Colonic mucosa (tissue), 4 donors: Measurements from ENCODE around the gene ERP27. TPM values are rescaled to one million over a fixed set of nuclear protein-coding genes. Genes with fewer than 3 reads are reported as not detected.

ENCODE experiments used
- DNase-seq: peaks from one replicate; pipeline ENCODE4 v3.0.0-alpha.2; 2020
- H3K27ac ChIP-seq: fragments of 200-600 bp; one replicate; pipeline ENCODE4 v1.8.0; 2021
- H3K27me3 ChIP-seq: fragments of 200-600 bp; one replicate; pipeline ENCODE4 v1.8.0; 2021
- H3K36me3 ChIP-seq: fragments of 200-600 bp; one replicate; pipeline ENCODE4 v1.8.0; 2021
- H3K4me1 ChIP-seq: fragments of 200-600 bp; one replicate; pipeline ENCODE4 v1.8.0; 2021; ENCODE audit warnings: mild to moderate bottlenecking
- H3K4me3 ChIP-seq: fragments of 200-600 bp; one replicate; pipeline ENCODE4 v1.8.0; 2021
- H3K9ac ChIP-seq, 2 donors: one replicate each; pipeline ENCODE4 v1.7.0; 2013; ENCODE audit warnings: control low read depth in 2 of 2, low read depth in 2 of 2, low read length in 2 of 2
- H3K9me3 ChIP-seq: fragments of 200-600 bp; one replicate; pipeline ENCODE4 v1.8.0; 2021
- intact Hi-C: fragments of 100-400 bp; cut with DNase I; formaldehyde crosslinking; loops from one replicate; pipeline ENCODE4 v1.14.1; 2022
- total RNA-seq, 2 donors: library from RNA; stranded (reverse); fragmentation: NEBNext Ultra II Directional in 1 of 2; extraction: Animal tissue kit (Norgen Biotek cat#: 25700) in 1 of 2; gene quantifications; one replicate each; pipeline ENCODE4 v1.2.1, GENCODE V29; 2021
- TF ChIP-seq, protein P1 (sequence below): fragments of 200-600 bp; IDR thresholded peaks from one replicate; pipeline ENCODE4 v1.8.0; 2022; ENCODE audit warnings: antibody characterized with exemption, mild to moderate bottlenecking
- donor health status: healthy.
- donor health status: DM: no; HTN: no; CAD: no.
- donor health status: DM: no; HTN: no; CAD: no.

The ERP27 gene
- total RNA-seq, 2 donors from 2014 or later: 0.52 to 2.1 TPM

DNA sequence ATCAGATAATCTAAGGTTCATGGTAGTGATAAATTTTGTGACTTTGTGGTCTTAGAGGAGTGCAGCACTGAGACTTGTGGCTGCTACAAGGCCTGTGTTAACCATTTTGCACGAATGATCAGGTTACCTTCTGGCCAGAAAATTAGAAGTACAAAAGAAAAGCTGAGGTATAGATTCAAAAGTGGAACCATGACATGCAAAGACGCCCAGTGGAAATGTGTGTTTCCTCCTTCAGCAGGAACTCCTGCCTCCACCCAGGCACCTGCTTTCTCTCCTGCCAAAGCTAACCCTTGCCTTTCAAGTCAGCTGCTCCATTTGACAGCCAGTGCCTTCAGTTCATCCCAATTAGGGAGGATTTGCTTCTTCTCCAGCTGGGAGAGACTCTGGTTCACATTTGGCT lies 44.7 kb upstream of the ERP27 start:
- TF ChIP-seq, protein P1, sequence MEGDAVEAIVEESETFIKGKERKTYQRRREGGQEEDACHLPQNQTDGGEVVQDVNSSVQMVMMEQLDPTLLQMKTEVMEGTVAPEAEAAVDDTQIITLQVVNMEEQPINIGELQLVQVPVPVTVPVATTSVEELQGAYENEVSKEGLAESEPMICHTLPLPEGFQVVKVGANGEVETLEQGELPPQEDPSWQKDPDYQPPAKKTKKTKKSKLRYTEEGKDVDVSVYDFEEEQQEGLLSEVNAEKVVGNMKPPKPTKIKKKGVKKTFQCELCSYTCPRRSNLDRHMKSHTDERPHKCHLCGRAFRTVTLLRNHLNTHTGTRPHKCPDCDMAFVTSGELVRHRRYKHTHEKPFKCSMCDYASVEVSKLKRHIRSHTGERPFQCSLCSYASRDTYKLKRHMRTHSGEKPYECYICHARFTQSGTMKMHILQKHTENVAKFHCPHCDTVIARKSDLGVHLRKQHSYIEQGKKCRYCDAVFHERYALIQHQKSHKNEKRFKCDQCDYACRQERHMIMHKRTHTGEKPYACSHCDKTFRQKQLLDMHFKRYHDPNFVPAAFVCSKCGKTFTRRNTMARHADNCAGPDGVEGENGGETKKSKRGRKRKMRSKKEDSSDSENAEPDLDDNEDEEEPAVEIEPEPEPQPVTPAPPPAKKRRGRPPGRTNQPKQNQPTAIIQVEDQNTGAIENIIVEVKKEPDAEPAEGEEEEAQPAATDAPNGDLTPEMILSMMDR: no peak
- DNase-seq: no peak
- intact Hi-C loops: no loop called here
- H3K9me3 ChIP-seq: no peaks in the 10 kb centered on the region
- no peaks in the 10 kb centered on the region for H3K36me3 ChIP-seq
- no peaks in the 10 kb centered on the region for H3K27me3 ChIP-seq
- no peak overlapping the region for H3K4me3 ChIP-seq
- no peak overlapping the region for H3K27ac ChIP-seq
- H3K9ac ChIP-seq: no peak overlapping the region
- no peaks in the 10 kb centered on the region for H3K4me1 ChIP-seq

DNA sequence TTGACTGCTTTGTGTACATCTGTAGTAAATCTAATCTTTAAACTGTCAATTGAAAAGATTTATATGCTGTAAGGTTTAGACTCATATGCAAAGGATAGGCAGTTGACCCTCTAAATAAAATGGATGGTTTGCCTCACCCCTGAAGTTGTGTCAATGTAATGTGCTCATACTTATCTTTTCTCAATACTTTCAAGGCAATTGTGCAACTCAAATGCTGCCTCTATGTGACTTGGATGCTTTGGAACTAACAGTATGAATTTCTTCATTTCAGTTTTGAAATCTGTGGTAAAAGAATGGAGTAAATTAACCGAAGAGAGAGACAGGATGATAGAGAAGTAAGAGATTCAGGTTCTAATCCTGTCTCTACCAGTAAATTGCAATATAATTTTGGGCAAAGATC lies 44.2 kb upstream of the ERP27 start:
- no peak overlapping the region for H3K9ac ChIP-seq
- no peaks in the 10 kb centered on the region for H3K27me3 ChIP-seq
- intact Hi-C loops: no loop called here
- no peak overlapping the region for H3K27ac ChIP-seq
- H3K4me3 ChIP-seq: no peak overlapping the region
- H3K4me1 ChIP-seq: no peaks in the 10 kb centered on the region
- DNase-seq: no peak
- no peaks in the 10 kb centered on the region for H3K9me3 ChIP-seq
- TF ChIP-seq, protein P1: no peak
- H3K36me3 ChIP-seq: no peaks in the 10 kb centered on the region

DNA sequence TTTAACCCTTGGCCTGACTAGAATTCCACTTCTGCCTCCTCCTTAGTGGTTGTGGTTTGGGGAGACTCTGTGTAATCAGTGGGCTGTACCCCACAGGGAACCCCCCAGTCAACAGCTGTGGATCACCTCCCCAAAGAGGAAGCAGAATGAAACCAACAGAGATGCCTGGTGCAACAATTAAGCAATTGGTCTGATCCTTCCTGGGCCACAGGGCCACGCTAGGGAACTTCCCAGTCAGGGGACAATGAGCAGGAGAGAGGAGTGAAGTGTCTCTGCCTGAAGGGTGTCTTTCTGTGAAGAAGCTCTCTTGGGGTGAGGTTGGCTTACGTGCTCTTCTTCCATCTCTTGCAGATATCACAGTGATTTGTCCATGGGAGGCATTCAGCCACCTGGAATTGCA lies 42.7 kb upstream of the ERP27 start:
- TF ChIP-seq, protein P1: no peak
- Histone ChIP-seq H3K4me3 (no peak overlapping the region), H3K9ac (no peak overlapping the region), H3K27ac (no peak overlapping the region), H3K4me1 (no peaks in the 10 kb centered on the region), H3K27me3 (no peaks in the 10 kb centered on the region), H3K36me3 (no peaks in the 10 kb centered on the region), H3K9me3 (no peaks in the 10 kb centered on the region)
- intact Hi-C loops: no loop called here
- no peak for DNase-seq

DNA sequence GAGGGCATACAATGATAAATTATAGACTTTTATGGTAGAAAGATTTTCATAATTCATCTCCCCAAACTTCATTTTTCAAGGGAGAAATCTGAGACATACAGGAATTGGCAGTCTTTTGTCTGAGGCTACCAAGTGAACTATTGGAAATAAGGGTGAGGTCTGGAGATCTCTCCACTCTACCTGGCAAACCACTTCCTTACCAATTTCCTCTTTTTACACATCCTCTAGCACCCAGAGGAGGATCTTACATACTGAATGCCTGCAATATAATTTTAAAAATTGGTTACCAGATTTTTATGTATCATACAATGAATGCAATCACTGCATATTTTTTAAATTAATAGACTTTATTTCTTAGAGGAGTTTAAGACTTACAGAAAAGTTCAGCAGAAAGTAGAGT lies 41.1 kb upstream of the ERP27 start:
- no peak overlapping the region for H3K9ac ChIP-seq
- H3K27me3 ChIP-seq: no peaks in the 10 kb centered on the region
- no peaks in the 10 kb centered on the region for H3K36me3 ChIP-seq
- H3K27ac ChIP-seq: no peak overlapping the region
- no peak overlapping the region for H3K4me3 ChIP-seq
- intact Hi-C loops: no loop called here
- H3K9me3 ChIP-seq: no peaks in the 10 kb centered on the region
- H3K4me1 ChIP-seq: no peaks in the 10 kb centered on the region
- no peak for DNase-seq
- TF ChIP-seq, protein P1: no peak

DNA sequence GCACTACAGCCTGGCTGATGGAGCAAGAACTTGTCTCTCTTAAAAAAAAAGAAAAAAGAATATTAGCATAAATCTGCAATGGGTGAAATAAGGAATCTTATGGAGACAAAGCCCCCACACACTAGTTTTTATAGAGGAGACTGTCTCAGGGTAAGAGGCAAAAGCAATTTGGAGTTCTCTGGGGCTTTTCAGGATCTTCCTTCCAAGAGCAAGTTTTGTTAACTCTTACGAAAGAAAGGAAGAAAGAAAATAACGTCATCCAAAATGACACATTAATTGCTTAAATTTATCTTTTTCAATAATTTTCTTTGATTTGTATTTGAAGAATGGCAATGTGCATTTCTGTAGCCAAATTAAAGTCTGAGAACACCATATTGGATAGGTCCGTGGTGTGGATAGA lies 38.3 kb upstream of the ERP27 start:
- no peak overlapping the region for H3K9ac ChIP-seq
- TF ChIP-seq, protein P1: no peak
- H3K9me3 ChIP-seq: no peaks in the 10 kb centered on the region
- H3K27ac ChIP-seq: no peak overlapping the region
- H3K27me3 ChIP-seq: no peaks in the 10 kb centered on the region
- no peaks in the 10 kb centered on the region for H3K36me3 ChIP-seq
- DNase-seq: no peak
- no peaks in the 10 kb centered on the region for H3K4me1 ChIP-seq
- intact Hi-C loops: no loop called here
- no peak overlapping the region for H3K4me3 ChIP-seq

DNA sequence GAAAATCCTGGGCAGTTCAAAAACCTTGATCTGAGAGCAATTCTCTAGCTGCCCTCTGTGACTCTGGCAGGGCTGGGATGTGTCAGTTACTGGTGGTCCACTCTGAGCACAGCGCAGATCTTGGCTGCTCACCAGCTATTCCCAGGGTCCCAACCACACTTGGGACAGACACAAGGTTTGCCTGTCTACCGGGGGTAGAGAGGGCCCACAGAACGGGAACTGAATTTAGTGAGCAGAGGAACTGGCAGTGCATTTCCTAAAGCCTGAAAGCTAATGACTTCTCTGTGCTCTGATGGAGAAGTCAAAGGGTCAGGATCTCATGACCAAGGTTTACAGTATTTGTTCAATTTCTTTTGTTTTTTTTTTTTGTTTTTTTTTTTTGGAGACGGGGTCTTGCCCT lies 37.1 kb upstream of the ERP27 start:
- no peak for DNase-seq
- Histone ChIP-seq H3K4me3 (no peak overlapping the region), H3K9me3 (no peaks in the 10 kb centered on the region), H3K4me1 (no peaks in the 10 kb centered on the region), H3K36me3 (no peaks in the 10 kb centered on the region), H3K9ac (no peak overlapping the region), H3K27ac (no peak overlapping the region), H3K27me3 (no peaks in the 10 kb centered on the region)
- intact Hi-C loops: no loop called here
- TF ChIP-seq, protein P1: no peak
